Common myeloid progenitor, CD34-positive (primary cell): Measurements from ENCODE around the gene BPIFB6.

ENCODE experiments used
- CTCF ChIA-PET: fragments of 350-600 bp; sonication (Branson Sonifier 250); formaldehyde crosslinking; loops from one replicate; lab custom pipeline; 2021; ENCODE audit warnings: antibody characterized with exemption; lab: Charles Lee
- POLR2A ChIA-PET: fragments of 350-600 bp; sonication (Branson Sonifier 250); formaldehyde crosslinking; loops from one replicate; lab custom pipeline; 2021; ENCODE audit warnings: antibody characterized with exemption; lab: Charles Lee
- DNase-seq, 3 donors: peaks; one replicate each; pipeline versions ENCODE4 v3.0.0 to v3.0.0-alpha.2; 2013
- H3K27ac ChIP-seq, 2 experiments: 1 replicate in 1 of 2; 2 replicates in 1 of 2; pipeline ENCODE4 v1.7.0; 2013; ENCODE audit warnings: inconsistent platforms in 2 of 2, low read length in 2 of 2, mild to moderate bottlenecking in 2 of 2, low read depth in 1 of 2, moderate library complexity in 1 of 2; ENCODE audit not compliant: severe bottlenecking in 2 of 2, insufficient read depth in 1 of 2, poor library complexity in 1 of 2
- H3K27me3 ChIP-seq, 5 experiments: replicated peaks in 2 of 5; 1 replicate in 3 of 5; 2 replicates in 2 of 5; pipeline versions ENCODE4 v1.6.1 to v1.7.0; 2013; ENCODE audit warnings: low read length in 4 of 5, mild to moderate bottlenecking in 2 of 5, moderate library complexity in 2 of 5, inconsistent platforms in 1 of 5; ENCODE audit not compliant: insufficient read depth in 5 of 5, control insufficient read depth in 4 of 5
- H3K36me3 ChIP-seq, 4 experiments: 1 replicate in 2 of 4; 2 replicates in 2 of 4; pipeline versions ENCODE4 v1.6.1 to v1.7.0; 2013; ENCODE audit warnings: low read length in 3 of 4, control low read depth in 1 of 4, mild to moderate bottlenecking in 1 of 4; ENCODE audit not compliant: control insufficient read depth in 4 of 4, insufficient read depth in 4 of 4
- H3K4me1 ChIP-seq, 4 experiments: 1 replicate in 3 of 4; 2 replicates in 1 of 4; pipeline versions ENCODE4 v1.6.1 to v1.7.1; 2013; ENCODE audit warnings: low read length in 3 of 4, mild to moderate bottlenecking in 3 of 4, control low read depth in 1 of 4, inconsistent platforms in 1 of 4, moderate library complexity in 1 of 4; ENCODE audit not compliant: control insufficient read depth in 4 of 4, insufficient read depth in 4 of 4; ENCODE audit errors: control extremely low read depth in 1 of 4
- H3K4me3 ChIP-seq, 7 experiments: 1 replicate in 4 of 7; 2 replicates in 3 of 7; pipeline versions ENCODE4 v1.5.1 to v1.7.0; 2013; ENCODE audit warnings: mild to moderate bottlenecking in 7 of 7, low read length in 6 of 7, moderate library complexity in 6 of 7, inconsistent platforms in 2 of 7, low read depth in 2 of 7, control low read depth in 1 of 7; ENCODE audit not compliant: insufficient read depth in 4 of 7, control insufficient read depth in 1 of 7; ENCODE audit errors: extremely low read depth in 1 of 7
- H3K9me3 ChIP-seq, 5 experiments: 1 replicate in 4 of 5; 2 replicates in 1 of 5; pipeline versions ENCODE4 v1.6.1 to v1.7.1; 2013; ENCODE audit warnings: low read length in 4 of 5, mild to moderate bottlenecking in 2 of 5, inconsistent platforms in 1 of 5, low read depth in 1 of 5, moderate library complexity in 1 of 5; ENCODE audit not compliant: control insufficient read depth in 4 of 5, insufficient read depth in 2 of 5; ENCODE audit errors: control extremely low read depth in 1 of 5
- WGBS: methylation state at CpG from one replicate; pipeline ENCODE4 v1.1.5; 2013; ENCODE audit not compliant: insufficient coverage; 5-methylcytosine and 5-hydroxymethylcytosine counted together

BPIFB6 gene

GRCh38 chr20:32986331-32986966 is 45.0 kb upstream of the BPIFB6 start:
- ChIA-PET POLR2A (no interaction called here), CTCF (interaction anchor here (0.5 to 1.5 kb wide), 4 partner anchors 13 to 1569 kb away, joined by 3 to 5 read pairs (median 4); no protein-coding TSS in a partner anchor)
- DNase-seq: no peak
- 88% methylated on average over 13 of the region's 18 CpGs for WGBS
- H3K4me1 ChIP-seq: peaks cover 0 to 19% (median 1%) of the 10 kb centered on the region in 4 experiments
- H3K27ac ChIP-seq: no peak overlapping the region
- no peak overlapping the region for H3K4me3 ChIP-seq
- H3K36me3 ChIP-seq: no peaks in the 10 kb centered on the region
- H3K9me3 ChIP-seq: no peaks in the 10 kb centered on the region
- no peaks in the 10 kb centered on the region for H3K27me3 ChIP-seq

- Histone ChIP-seq H3K4me1 (peaks cover 0 to 27% (median 1%) of the 10 kb centered on the region in 4 experiments), H3K27me3 (no peaks in the 10 kb centered on the region), H3K36me3 (no peaks in the 10 kb centered on the region), H3K4me3 (no peak overlapping the region), H3K27ac (no peak overlapping the region), H3K9me3 (no peaks in the 10 kb centered on the region)
- WGBS: 100% methylated on average over 8 of the region's 11 CpGs
- ChIA-PET POLR2A (no interaction called here), CTCF (interaction anchor here (0.5 to 1.3 kb wide), 2 partner anchors 30 to 1570 kb away, joined by 3 read pairs; no protein-coding TSS in a partner anchor)
- no peak for DNase-seq
These were observed 44.2 kb upstream of the BPIFB6 start for GRCh38 chr20:32987044-32987825.

GRCh38 chr20:32988008-32988407 is 43.4 kb upstream of the BPIFB6 start:
- H3K9me3 ChIP-seq: no peaks in the 10 kb centered on the region
- 97% methylated on average over 16 of the region's 16 CpGs for WGBS
- peaks cover 0 to 23% (median 1%) of the 10 kb centered on the region in 4 experiments for H3K4me1 ChIP-seq
- no peaks in the 10 kb centered on the region for H3K36me3 ChIP-seq
- ChIA-PET POLR2A (no interaction called here), CTCF (no interaction called here)
- no peak overlapping the region for H3K4me3 ChIP-seq
- DNase-seq: no peak
- H3K27me3 ChIP-seq: no peaks in the 10 kb centered on the region
- H3K27ac ChIP-seq: no peak overlapping the region

- H3K27ac ChIP-seq: no peak overlapping the region
- ChIA-PET CTCF (interaction anchor here (1.3 kb wide), 1 partner anchor 8 kb away, joined by 3 read pairs; no protein-coding TSS in a partner anchor), POLR2A (no interaction called here)
- H3K9me3 ChIP-seq: no peaks in the 10 kb centered on the region
- H3K4me1 ChIP-seq: peaks cover 0 to 23% (median 1%) of the 10 kb centered on the region in 4 experiments
- H3K4me3 ChIP-seq: no peak overlapping the region
- no peak for DNase-seq
- no peaks in the 10 kb centered on the region for H3K36me3 ChIP-seq
- WGBS: over 99% methylated on average over 13 of the region's 14 CpGs
- no peaks in the 10 kb centered on the region for H3K27me3 ChIP-seq
These were observed 41.8 kb upstream of the BPIFB6 start for GRCh38 chr20:32989507-32990283.

GRCh38 chr20:32990426-32990825 is 41.0 kb upstream of the BPIFB6 start:
- WGBS: 98% methylated on average over 3 of the region's 3 CpGs
- no peak overlapping the region for H3K4me3 ChIP-seq
- POLR2A ChIA-PET: no interaction called here
- H3K27ac ChIP-seq: no peak overlapping the region
- CTCF ChIA-PET: interaction anchor here (1.3 kb wide), 1 partner anchor 9 kb away, joined by 3 read pairs; no protein-coding TSS in a partner anchor
- H3K27me3 ChIP-seq: no peaks in the 10 kb centered on the region
- peaks cover 0 to 7% (median 0%) of the 10 kb centered on the region in 5 experiments for H3K9me3 ChIP-seq
- H3K36me3 ChIP-seq: no peaks in the 10 kb centered on the region
- H3K4me1 ChIP-seq: peaks cover 0 to 23% (median 1%) of the 10 kb centered on the region in 4 experiments
- no peak for DNase-seq

- no peaks in the 10 kb centered on the region for H3K36me3 ChIP-seq
- no peaks in the 10 kb centered on the region for H3K27me3 ChIP-seq
- POLR2A ChIA-PET: no interaction called here
- WGBS: 50% methylated on average over 2 of the region's 3 CpGs
- no peak overlapping the region for H3K27ac ChIP-seq
- no peak overlapping the region for H3K4me3 ChIP-seq
- H3K9me3 ChIP-seq: peaks cover 0 to 12% (median 0%) of the 10 kb centered on the region in 5 experiments
- peaks cover 0 to 23% (median 1%) of the 10 kb centered on the region in 4 experiments for H3K4me1 ChIP-seq
- CTCF ChIA-PET: no interaction called here
- DNase-seq: peak in 1 of 3 donors; percentile 20
These were observed 40.1 kb upstream of the BPIFB6 start for GRCh38 chr20:32991383-32991782.
